Urinary bladder (tissue), 4 donors: Measurements from ENCODE around the gene DAAM1. TPM values are rescaled to one million over a fixed set of nuclear protein-coding genes. Genes with fewer than 3 reads are reported as not detected.

ENCODE experiments used
- DNase-seq: peaks from one replicate; pipeline ENCODE4 v3.0.0-alpha.2; 2015; ENCODE audit errors: extremely low spot score
- H3K27ac ChIP-seq: one replicate; pipeline ENCODE4 v1.5.1; 2013; ENCODE audit warnings: low read depth, mild to moderate bottlenecking, moderate library complexity
- H3K36me3 ChIP-seq: one replicate; pipeline ENCODE4 v1.6.1; 2013; ENCODE audit warnings: mild to moderate bottlenecking, moderate library complexity; ENCODE audit not compliant: insufficient read depth
- H3K4me1 ChIP-seq: one replicate; pipeline ENCODE4 v1.6.1; 2013; ENCODE audit warnings: mild to moderate bottlenecking, moderate library complexity; ENCODE audit not compliant: insufficient read depth
- H3K4me3 ChIP-seq: one replicate; pipeline ENCODE4 v1.5.1; 2013; ENCODE audit warnings: low read depth, low read length
- WGBS: extraction: QIAGEN DNeasy Blood & Tissue Kit; methylation state at CpG from one replicate; pipeline ENCODE4 v1.1.7; 2013; 5-methylcytosine and 5-hydroxymethylcytosine counted together
- polyA plus RNA-seq: library from polyadenylated mRNA; stranded (reverse); fragments of 200-250 nt; gene quantifications from one replicate; pipeline ENCODE4 v1.2.3, GENCODE V29; 2013
- total RNA-seq: library from RNA; depleted of rRNA; stranded (reverse); fragments of >200 nt; gene quantifications from one replicate; pipeline ENCODE4 v1.2.3, GENCODE V29; 2014
- donor health status: healthy with polysubstance abuse.
- donor health status: healthy.

DAAM1 gene
- total and polyA plus RNA-seq, 2 donors = 24.2 to 85.2 TPM

- 44% methylated on average over 5 of the region's 5 CpGs for WGBS
- no peak for DNase-seq
- H3K27ac ChIP-seq = no peak overlapping the region
- H3K4me3 ChIP-seq = no peak overlapping the region
- H3K36me3 ChIP-seq = no peaks in the 10 kb centered on the region
- H3K4me1 ChIP-seq = no peaks in the 10 kb centered on the region
These were observed 9.3 kb downstream of the DAAM1 start for GRCh38 chr14:59197695-59198262.

- Histone ChIP-seq H3K4me1 (no peaks in the 10 kb centered on the region), H3K27ac (no peak overlapping the region)
- WGBS = 85% methylated on average over 5 of the region's 5 CpGs
These were observed 10.7 kb downstream of the DAAM1 start for GRCh38 chr14:59199205-59199604.

GRCh38 chr14:59199614-59200013 is 11.1 kb downstream of the DAAM1 start:
- H3K36me3 ChIP-seq = no peaks in the 10 kb centered on the region
- DNase-seq = no peak
- H3K4me1 ChIP-seq = no peaks in the 10 kb centered on the region
- H3K27ac ChIP-seq = no peak overlapping the region
- no peak overlapping the region for H3K4me3 ChIP-seq
- WGBS = 75% methylated on average over 1 of the region's 1 CpG

More at GRCh38 chr14:59199205-59199604, 10.7 kb downstream of the DAAM1 start:
- no peak overlapping the region for H3K4me3 ChIP-seq
- no peak for DNase-seq
- H3K36me3 ChIP-seq = no peaks in the 10 kb centered on the region

GRCh38 chr14:59200195-59200594 is 11.7 kb downstream of the DAAM1 start:
- no peak overlapping the region for H3K4me3 ChIP-seq
- H3K4me1 ChIP-seq = no peaks in the 10 kb centered on the region
- no peak for DNase-seq
- H3K36me3 ChIP-seq = no peaks in the 10 kb centered on the region
- no peak overlapping the region for H3K27ac ChIP-seq

GRCh38 chr14:59202031-59202430 is 13.6 kb downstream of the DAAM1 start:
- no peak overlapping the region for H3K4me3 ChIP-seq
- no peak for DNase-seq
- no peaks in the 10 kb centered on the region for H3K4me1 ChIP-seq
- H3K27ac ChIP-seq = no peak overlapping the region
- 82% methylated on average over 4 of the region's 4 CpGs for WGBS
- no peaks in the 10 kb centered on the region for H3K36me3 ChIP-seq

GRCh38 chr14:59204305-59204704 is 15.8 kb downstream of the DAAM1 start:
- DNase-seq = no peak
- Histone ChIP-seq H3K27ac (no peak overlapping the region), H3K4me3 (no peak overlapping the region), H3K4me1 (no peaks in the 10 kb centered on the region), H3K36me3 (no peaks in the 10 kb centered on the region)
- 79% methylated on average over 2 of the region's 2 CpGs for WGBS

DNA sequence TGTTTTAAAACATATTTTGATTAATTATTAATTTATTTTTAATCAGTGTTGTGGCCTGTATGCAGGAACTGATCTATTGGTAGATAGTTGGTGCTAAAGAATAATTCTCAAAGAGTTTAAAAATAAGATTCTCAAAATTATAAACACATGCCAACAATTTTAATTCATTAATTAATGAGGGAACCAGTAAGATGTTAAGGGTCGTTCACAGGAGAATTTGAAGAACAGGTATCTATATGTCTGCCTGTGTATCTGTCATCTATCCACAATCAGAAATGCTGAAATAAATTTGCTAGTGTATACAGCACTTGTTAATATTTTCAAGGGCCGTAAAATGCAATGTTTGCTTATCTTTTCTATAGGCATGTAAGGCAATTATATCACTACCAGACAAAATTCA is 18.4 kb downstream of the DAAM1 start:
- no peaks in the 10 kb centered on the region for H3K4me1 ChIP-seq

DNA sequence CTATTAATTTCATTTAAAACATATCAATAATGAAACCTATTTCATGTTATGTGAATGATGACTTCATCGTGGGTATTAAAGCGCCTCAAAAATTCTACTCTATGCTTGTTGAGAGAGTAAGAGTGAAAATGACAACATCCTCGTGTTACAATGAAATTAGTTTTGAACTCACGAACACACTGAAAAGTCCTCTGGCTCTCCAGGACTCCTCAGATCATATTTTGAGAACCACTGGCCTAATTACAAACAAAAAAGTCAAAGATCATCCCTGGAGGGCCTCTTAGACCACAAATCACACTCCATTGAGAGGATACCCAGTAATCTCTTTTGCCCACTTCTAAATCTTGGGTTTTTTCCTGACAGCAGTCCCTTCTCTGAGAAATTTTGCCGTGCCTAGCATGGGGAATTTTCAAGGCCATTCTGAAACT is 19.1 kb downstream of the DAAM1 start:
- Histone ChIP-seq H3K36me3 (no peaks in the 10 kb centered on the region), H3K4me3 (no peak overlapping the region), H3K4me1 (no peaks in the 10 kb centered on the region), H3K27ac (no peak overlapping the region)
- WGBS = 94% methylated on average over 5 of the region's 5 CpGs
- no peak for DNase-seq

More for the DNA sequence above, 18.4 kb downstream of the DAAM1 start:
- H3K36me3 ChIP-seq = no peaks in the 10 kb centered on the region
- H3K4me3 ChIP-seq = no peak overlapping the region
- no peak for DNase-seq
- no peak overlapping the region for H3K27ac ChIP-seq
- WGBS = 96% methylated on average over 2 of the region's 2 CpGs

GRCh38 chr14:59208224-59208814 is 19.9 kb downstream of the DAAM1 start:
- no peaks in the 10 kb centered on the region for H3K36me3 ChIP-seq
- no peaks in the 10 kb centered on the region for H3K4me1 ChIP-seq
- H3K27ac ChIP-seq = no peak overlapping the region
- 94% methylated on average over 6 of the region's 6 CpGs for WGBS
- DNase-seq = no peak
- H3K4me3 ChIP-seq = no peak overlapping the region

DNA sequence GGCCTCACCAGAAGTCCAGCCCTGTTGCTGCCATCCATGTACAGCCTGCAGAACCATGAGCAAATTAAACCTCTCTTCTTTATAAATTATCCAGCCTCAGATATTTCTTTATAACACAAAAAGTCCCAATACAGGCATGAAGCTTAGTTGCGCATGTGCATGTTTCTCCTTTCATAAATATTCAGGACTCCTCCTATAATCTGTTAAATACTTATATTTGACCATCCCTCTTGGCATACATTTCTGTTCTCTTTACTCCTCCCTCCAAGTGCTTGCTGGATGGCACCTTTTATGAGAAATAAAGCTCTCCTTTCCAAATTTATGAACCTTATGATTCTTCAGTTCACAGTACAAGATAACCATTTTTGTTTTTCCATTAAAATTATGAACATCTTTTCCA is 20.5 kb downstream of the DAAM1 start:
- Histone ChIP-seq H3K4me1 (no peaks in the 10 kb centered on the region), H3K36me3 (no peaks in the 10 kb centered on the region), H3K27ac (no peak overlapping the region), H3K4me3 (no peak overlapping the region)
- 99% methylated on average over 1 of the region's 1 CpG for WGBS
- DNase-seq = no peak

DNA sequence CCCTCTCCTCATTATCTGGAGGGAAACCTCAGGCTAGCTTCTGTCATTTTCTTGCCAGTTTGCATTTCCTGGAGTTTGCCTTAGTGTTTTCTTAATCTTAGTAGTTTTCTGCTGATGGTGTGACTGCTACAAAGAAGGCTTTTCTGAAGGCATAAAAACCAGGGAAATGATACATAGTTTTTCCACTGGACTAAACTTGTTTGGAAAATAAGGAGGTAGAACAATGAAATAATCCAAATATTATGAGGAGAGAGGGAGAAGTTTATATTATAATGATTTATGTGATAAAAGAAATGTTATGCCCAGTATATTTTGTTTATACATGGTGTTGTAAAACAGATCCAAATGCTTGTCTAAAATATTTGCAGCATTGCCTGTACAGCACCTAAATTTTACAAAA is 22.2 kb downstream of the DAAM1 start:
- DNase-seq = no peak
- Histone ChIP-seq H3K27ac (no peak overlapping the region), H3K36me3 (no peaks in the 10 kb centered on the region), H3K4me1 (peaks cover 3% of the 10 kb centered on the region), H3K4me3 (no peak overlapping the region)

- Histone ChIP-seq H3K36me3 (no peaks in the 10 kb centered on the region), H3K4me3 (no peak overlapping the region), H3K4me1 (peaks cover 3% of the 10 kb centered on the region), H3K27ac (no peak overlapping the region)
- no peak for DNase-seq
- WGBS = 63% methylated on average over 7 of the region's 7 CpGs
These were observed 25.2 kb downstream of the DAAM1 start for GRCh38 chr14:59213368-59214315.

DNA sequence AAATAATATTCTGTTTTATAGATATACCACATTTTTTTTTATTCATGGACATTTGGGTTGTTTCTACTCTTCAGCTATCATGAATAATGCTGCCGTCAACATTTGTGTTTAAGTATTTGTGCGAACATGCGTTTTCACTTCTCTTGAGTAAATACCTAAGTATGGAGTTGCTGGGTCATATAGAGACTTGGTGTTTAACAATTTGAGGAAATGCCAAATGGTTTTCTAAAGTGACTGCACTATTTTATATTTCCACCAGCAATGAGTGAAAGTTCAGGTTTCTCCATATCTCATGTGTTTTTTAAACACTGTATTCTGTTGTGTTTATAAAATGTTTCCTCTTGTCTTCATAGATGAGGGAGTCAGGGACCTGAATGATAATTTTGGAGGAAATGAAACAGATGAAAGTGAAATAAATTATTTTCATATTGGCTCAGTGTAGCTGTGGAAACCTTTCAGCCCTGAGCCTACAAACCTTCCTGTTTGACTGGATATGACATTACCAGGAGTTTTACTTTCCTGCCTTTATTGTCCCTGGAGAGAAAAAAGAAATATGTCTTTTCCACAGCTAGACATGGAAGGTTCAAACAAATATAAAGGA is 26.3 kb downstream of the DAAM1 start:
- peaks cover 3% of the 10 kb centered on the region for H3K4me1 ChIP-seq
- H3K27ac ChIP-seq = no peak overlapping the region
- DNase-seq = no peak
- no peak overlapping the region for H3K4me3 ChIP-seq
- 86% methylated on average over 3 of the region's 3 CpGs for WGBS
- no peaks in the 10 kb centered on the region for H3K36me3 ChIP-seq
